ENCODE results near the gene LIMK1. TPM values are rescaled to one million over a fixed set of nuclear protein-coding genes. Genes with fewer than 3 reads are reported as not detected.

The LIMK1 gene
- total and polyA plus RNA-seq, 5 experiments from 2014 or later, result 2.8 to 14.6 (median 4.8) TPM

- Mint-ChIP-seq H3K4me3 (no peak overlapping the region), H3K9me3 (no peaks in the 10 kb centered on the region), H3K27me3 (no peaks in the 10 kb centered on the region), H3K4me1 (peaks cover 0 to 1% (median 0%) of the 10 kb centered on the region in 4 donors), H3K36me3 (no peaks in the 10 kb centered on the region), H3K27ac (peak overlapping the region in 2 of 10 donors; percentile 20 to 64)
- no peak for ATAC-seq
- POLR2A ChIA-PET, result interaction anchor here (0.6 kb wide), 1 partner anchor 503 kb away, joined by 3 read pairs; no protein-coding TSS in a partner anchor
- peak in 1 of 10 donors; percentile 7 for DNase-seq
These were observed 12.5 kb upstream of the LIMK1 start for GRCh38 chr7:74071121-74071520.

GRCh38 chr7:74074770-74075169 is 8.8 kb upstream of the LIMK1 start:
- no peak overlapping the region for H3K4me3 Mint-ChIP-seq
- POLR2A ChIA-PET, result no interaction called here
- ATAC-seq (no peak), DNase-seq (no peak)
- peaks cover 0 to 1% (median 0%) of the 10 kb centered on the region in 4 donors for H3K4me1 Mint-ChIP-seq
- no peaks in the 10 kb centered on the region for H3K9me3 Mint-ChIP-seq
- no peaks in the 10 kb centered on the region for H3K36me3 Mint-ChIP-seq
- H3K27ac Mint-ChIP-seq, result peak overlapping the region in 1 of 10 donors; percentile 35
- H3K27me3 Mint-ChIP-seq, result no peaks in the 10 kb centered on the region

GRCh38 chr7:74078461-74078860 is 5.1 kb upstream of the LIMK1 start:
- no peaks in the 10 kb centered on the region for H3K27me3 Mint-ChIP-seq
- peaks cover 0 to 7% (median 3%) of the 10 kb centered on the region in 4 donors for H3K4me1 Mint-ChIP-seq
- POLR2A ChIA-PET, result no interaction called here
- H3K4me3 Mint-ChIP-seq, result no peak overlapping the region
- peak overlapping the region in 1 of 10 donors; percentile 72 for H3K27ac Mint-ChIP-seq
- no peaks in the 10 kb centered on the region for H3K9me3 Mint-ChIP-seq
- ATAC-seq (no peak), DNase-seq (no peak)
- H3K36me3 Mint-ChIP-seq, result no peaks in the 10 kb centered on the region

GRCh38 chr7:74082770-74083116 is 861 bp upstream of the LIMK1 start:
- no peak for ATAC-seq
- no peak for DNase-seq
- H3K4me3 Mint-ChIP-seq, result peak overlapping the region in 8 of 10 donors; percentile 36 to 84 (median 80)
- peaks cover 0 to 2% (median 0%) of the 10 kb centered on the region in 3 donors for H3K36me3 Mint-ChIP-seq
- no peaks in the 10 kb centered on the region for H3K27me3 Mint-ChIP-seq
- H3K4me1 Mint-ChIP-seq, result peaks cover 9 to 18% (median 13%) of the 10 kb centered on the region in 4 donors
- no peaks in the 10 kb centered on the region for H3K9me3 Mint-ChIP-seq
- POLR2A ChIA-PET, result interaction anchor here (2.7 to 3.7 kb wide), 2 partner anchors 11 to 91 kb away, joined by 30 to 33 read pairs; partner anchors contain the start of gene EIF4H
- H3K27ac Mint-ChIP-seq, result peak overlapping the region in 6 of 10 donors; percentile 8 to 62 (median 54)

GRCh38 chr7:74083928-74084721 is 521 bp downstream of the LIMK1 start:
- peak overlapping the region in 8 of 10 donors; percentile 16 to 90 (median 78) for H3K27ac Mint-ChIP-seq
- peak overlapping the region; percentile 74 to 89 (median 82) for H3K4me3 Mint-ChIP-seq

GRCh38 chr7:74084722-74085578 is 1.3 kb downstream of the LIMK1 start:
- Mint-ChIP-seq H3K4me3 (peak overlapping the region; percentile 74 to 89 (median 82)), H3K27me3 (no peaks in the 10 kb centered on the region), H3K27ac (peak overlapping the region in 8 of 10 donors; percentile 16 to 90 (median 78)), H3K4me1 (peaks cover 9 to 18% (median 15%) of the 10 kb centered on the region in 4 donors), H3K9me3 (no peaks in the 10 kb centered on the region), H3K36me3 (peaks cover 0 to 8% (median 0%) of the 10 kb centered on the region in 3 donors)
- ATAC-seq, result no peak
- POLR2A ChIA-PET, result interaction anchor here (0.6 to 3.7 kb wide), 4 partner anchors 9 to 1963 kb away, joined by 3 to 33 read pairs (median 16); partner anchors contain the start of genes EIF4H, MDH2 and STYXL1
- DNase-seq, result no peak

More at GRCh38 chr7:74083928-74084721, 521 bp downstream of the LIMK1 start:
- peaks cover 9 to 18% (median 13%) of the 10 kb centered on the region in 4 donors for H3K4me1 Mint-ChIP-seq
- H3K36me3 Mint-ChIP-seq, result peaks cover 0 to 8% (median 0%) of the 10 kb centered on the region in 3 donors
- H3K9me3 Mint-ChIP-seq, result no peaks in the 10 kb centered on the region
- DNase-seq, result peak in 3 of 10 donors; percentile 47 to 81 (median 52)
- POLR2A ChIA-PET, result interaction anchor here (0.5 to 3.7 kb wide), 7 partner anchors 8 to 1964 kb away, joined by 3 to 33 read pairs (median 4); partner anchors contain the start of genes EIF4H, MDH2, RCC1L and STYXL1
- peak; percentile 78 to 82 for ATAC-seq
- H3K27me3 Mint-ChIP-seq, result no peaks in the 10 kb centered on the region

- no peaks in the 10 kb centered on the region for H3K9me3 Mint-ChIP-seq
- peak overlapping the region in 2 of 10 donors; percentile 77 to 78 for H3K27ac Mint-ChIP-seq
- H3K4me3 Mint-ChIP-seq, result peak overlapping the region in 1 of 10 donors; percentile 20
- ATAC-seq, result no peak
- H3K36me3 Mint-ChIP-seq, result peaks cover 0 to 8% (median 0%) of the 10 kb centered on the region in 3 donors
- peaks cover 17 to 29% (median 18%) of the 10 kb centered on the region in 4 donors for H3K4me1 Mint-ChIP-seq
- DNase-seq, result no peak
- POLR2A ChIA-PET, result no interaction called here
- no peaks in the 10 kb centered on the region for H3K27me3 Mint-ChIP-seq
These were observed 4.3 kb downstream of the LIMK1 start for GRCh38 chr7:74087791-74088453.

- ATAC-seq (no peak), DNase-seq (no peak)
- no peaks in the 10 kb centered on the region for H3K27me3 Mint-ChIP-seq
- peaks cover 0 to 6% (median 4%) of the 10 kb centered on the region in 3 donors for H3K36me3 Mint-ChIP-seq
- POLR2A ChIA-PET, result interaction anchor here (0.6 to 2.9 kb wide), 3 partner anchors 8 to 160 kb away, joined by 3 to 33 read pairs (median 4); partner anchors contain the start of gene LIMK1
- peak overlapping the region; percentile 41 to 97 (median 80) for H3K27ac Mint-ChIP-seq
- H3K4me1 Mint-ChIP-seq, result peaks cover 11 to 32% (median 24%) of the 10 kb centered on the region in 4 donors
- no peaks in the 10 kb centered on the region for H3K9me3 Mint-ChIP-seq
- H3K4me3 Mint-ChIP-seq, result peak overlapping the region in 5 of 10 donors; percentile 29 to 89 (median 43)
These were observed 8.8 kb downstream of the LIMK1 start for GRCh38 chr7:74092321-74092963.

GRCh38 chr7:74092964-74093471 is 9.4 kb downstream of the LIMK1 start:
- H3K27me3 Mint-ChIP-seq, result no peaks in the 10 kb centered on the region
- peak overlapping the region in 8 of 10 donors; percentile 29 to 90 (median 88) for H3K4me3 Mint-ChIP-seq
- H3K36me3 Mint-ChIP-seq, result peaks cover 4 to 10% (median 9%) of the 10 kb centered on the region in 3 donors
- peaks cover 11 to 32% (median 24%) of the 10 kb centered on the region in 4 donors for H3K4me1 Mint-ChIP-seq
- peaks cover 0 to 2% (median 0%) of the 10 kb centered on the region in 9 donors for H3K9me3 Mint-ChIP-seq
- POLR2A ChIA-PET, result interaction anchor here (1.4 to 2.9 kb wide), 2 partner anchors 9 to 81 kb away, joined by 13 to 33 read pairs; partner anchors contain the start of genes EIF4H and LIMK1
- DNase-seq (peak in 1 of 10 donors; percentile 15), ATAC-seq (no peak)
- peak overlapping the region in 8 of 10 donors; percentile 66 to 97 (median 95) for H3K27ac Mint-ChIP-seq

GRCh38 chr7:74093671-74094223 is 10.1 kb downstream of the LIMK1 start:
- DNase-seq (peak in 1 of 10 donors; percentile 31), ATAC-seq (peak; percentile 21 to 23)
- Mint-ChIP-seq H3K9me3 (peaks cover 0 to 3% (median 0%) of the 10 kb centered on the region in 9 donors), H3K27me3 (no peaks in the 10 kb centered on the region), H3K4me1 (peaks cover 11 to 32% (median 24%) of the 10 kb centered on the region in 4 donors), H3K36me3 (peaks cover 7 to 15% (median 13%) of the 10 kb centered on the region in 3 donors), H3K27ac (peak overlapping the region; percentile 79 to 97 (median 95)), H3K4me3 (peak overlapping the region; percentile 77 to 93 (median 89))
- POLR2A ChIA-PET, result interaction anchor here (0.8 to 2.9 kb wide), 3 partner anchors 10 to 158 kb away, joined by 5 to 33 read pairs (median 13); partner anchors contain the start of genes EIF4H and LIMK1
